Left hindlimb (tissue), 1 donor: Measurements from ENCODE around the gene FAM209B.
A peak's percentile ranks its signal among the peaks of the same experiment; 100 is the strongest.
"Not testable (repeated sequence)": the region's sequence is repeated elsewhere in the genome, so short reads cannot be mapped to it uniquely, and the experiment has no call there.

Source experiments
- DNase-seq: peaks from one replicate; pipeline ENCODE4 v3.0.0-alpha.2; 2018

Gene FAM209B

GRCh38 chr20:56542489-56543030 lies 9.5 kb downstream of the FAM209B start:
- DNase-seq: no peak

- DNase-seq: no peak
These were observed 18.5 kb downstream of the FAM209B start for GRCh38 chr20:56551571-56551970.

GRCh38 chr20:56552911-56553629 lies 20.0 kb downstream of the FAM209B start:
- no peak for DNase-seq

- peak; percentile 31 for DNase-seq
These were observed 21.8 kb downstream of the FAM209B start for GRCh38 chr20:56554869-56555268.

GRCh38 chr20:56558968-56559367 lies 25.9 kb downstream of the FAM209B start:
- no peak for DNase-seq

- DNase-seq: not testable (repeated sequence)
These were observed 31.5 kb downstream of the FAM209B start for GRCh38 chr20:56564526-56564925.

GRCh38 chr20:56565511-56565910 lies 32.5 kb downstream of the FAM209B start:
- DNase-seq: no peak

GRCh38 chr20:56566621-56567020 lies 33.6 kb downstream of the FAM209B start:
- DNase-seq: no peak

- DNase-seq: no peak
These were observed 37.8 kb downstream of the FAM209B start for GRCh38 chr20:56570832-56571231.

GRCh38 chr20:56572172-56572571 lies 39.1 kb downstream of the FAM209B start:
- no peak for DNase-seq

- DNase-seq: no peak
These were observed 40.9 kb downstream of the FAM209B start for GRCh38 chr20:56573986-56574385.

- no peak for DNase-seq
These were observed 41.6 kb downstream of the FAM209B start for GRCh38 chr20:56574531-56575142.

- no peak for DNase-seq
These were observed 42.1 kb downstream of the FAM209B start for GRCh38 chr20:56575157-56575556.

- no peak for DNase-seq
These were observed 42.9 kb downstream of the FAM209B start for GRCh38 chr20:56575961-56576360.

GRCh38 chr20:56579301-56579710 lies 46.3 kb downstream of the FAM209B start:
- DNase-seq: no peak

- DNase-seq: no peak
These were observed 47.2 kb downstream of the FAM209B start for GRCh38 chr20:56580226-56580625.

- DNase-seq: no peak
These were observed 48.7 kb downstream of the FAM209B start for GRCh38 chr20:56581701-56582100.

- DNase-seq: no peak
These were observed 49.5 kb downstream of the FAM209B start for GRCh38 chr20:56582542-56582941.

- no peak for DNase-seq
These were observed 51.9 kb downstream of the FAM209B start for GRCh38 chr20:56584916-56585315.
